Measurements from ENCODE around the gene ZNF718.
"Not testable (repeated sequence)": the region's sequence is repeated elsewhere in the genome, so short reads cannot be mapped to it uniquely, and the experiment has no call there.

Gene ZNF718

GRCh38 chr4:124275-125081, at the start of gene ZNF718:
Gene ZNF718, plus strand, starts transcription at chr4:124501. Its CDS starts 170 bp downstream, at chr4:124671.
- ATAC-seq (peak; percentile 99), DNase-seq (peak; percentile 84)
- peaks cover 30% of the 10 kb centered on the region for H3K4me1 Mint-ChIP-seq
- H3K9me3 Mint-ChIP-seq = peaks cover 28% of the 10 kb centered on the region
- H3K27ac Mint-ChIP-seq = peak within 1 kb of the TSS; percentile 96
- peaks cover 59% of the 10 kb centered on the region for H3K36me3 Mint-ChIP-seq (ENCODE audit: low read depth)
- peak within 1 kb of the TSS; percentile 95 for H3K4me3 Mint-ChIP-seq
- H3K27me3 Mint-ChIP-seq = no peaks in the 10 kb centered on the region

DNA sequence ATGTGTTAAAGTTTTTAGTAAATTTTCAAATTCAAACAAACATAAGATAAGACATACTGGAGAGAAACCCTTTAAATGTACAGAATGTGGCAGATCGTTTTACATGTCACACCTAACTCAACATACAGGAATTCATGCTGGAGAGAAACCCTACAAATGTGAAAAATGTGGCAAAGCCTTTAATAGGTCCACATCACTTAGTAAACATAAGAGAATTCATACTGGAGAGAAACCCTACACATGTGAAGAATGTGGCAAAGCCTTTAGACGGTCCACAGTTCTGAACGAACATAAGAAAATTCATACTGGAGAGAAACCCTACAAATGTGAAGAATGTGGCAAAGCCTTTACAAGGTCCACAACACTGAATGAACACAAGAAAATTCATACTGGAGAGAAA, 38.4 kb upstream of the ZNF718 start:
- no peaks in the 10 kb centered on the region for H3K27me3 Mint-ChIP-seq
- no peaks in the 10 kb centered on the region for H3K4me1 Mint-ChIP-seq
- peaks cover 70% of the 10 kb centered on the region for H3K9me3 Mint-ChIP-seq
- peaks cover 60% of the 10 kb centered on the region for H3K36me3 Mint-ChIP-seq (ENCODE audit: low read depth)
- no peak overlapping the region for H3K4me3 Mint-ChIP-seq
- DNase-seq = no peak
- no peak overlapping the region for H3K27ac Mint-ChIP-seq
- no peak for ATAC-seq

DNA sequence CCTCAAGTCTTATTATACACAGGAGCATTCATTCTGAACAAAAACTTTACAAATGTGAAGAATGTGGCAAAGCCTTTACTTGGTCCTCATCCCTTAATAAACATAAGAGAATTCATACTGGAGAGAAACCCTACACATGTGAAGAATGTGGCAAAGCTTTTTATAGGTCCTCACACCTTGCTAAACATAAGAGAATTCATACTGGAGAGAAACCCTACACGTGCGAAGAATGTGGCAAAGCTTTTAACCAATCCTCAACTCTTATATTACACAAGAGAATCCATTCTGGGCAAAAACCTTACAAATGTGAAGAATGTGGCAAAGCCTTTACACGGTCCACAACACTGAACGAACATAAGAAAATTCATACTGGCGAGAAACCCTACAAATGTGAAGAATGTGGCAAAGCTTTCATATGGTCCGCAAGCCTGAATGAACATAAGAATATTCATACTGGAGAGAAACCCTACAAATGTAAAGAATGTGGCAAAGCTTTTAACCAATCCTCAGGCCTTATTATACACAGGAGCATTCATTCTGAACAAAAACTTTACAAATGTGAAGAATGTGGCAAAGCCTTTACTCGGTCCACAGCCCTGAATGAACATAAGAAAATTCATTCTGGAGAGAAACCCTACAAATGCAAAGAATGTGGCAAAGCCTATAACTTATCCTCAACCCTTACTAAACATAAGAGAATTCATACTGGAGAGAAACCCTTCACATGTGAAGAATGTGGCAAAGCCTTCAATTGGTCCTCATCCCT, 37.6 kb upstream of the ZNF718 start:
- Mint-ChIP-seq H3K9me3 (peaks cover 70% of the 10 kb centered on the region), H3K36me3 (ENCODE audit: low read depth) (peaks cover 60% of the 10 kb centered on the region)
- H3K4me3 Mint-ChIP-seq, H3K27ac Mint-ChIP-seq, H3K4me1 Mint-ChIP-seq, DNase-seq, H3K27me3 Mint-ChIP-seq, ATAC-seq: not testable (repeated sequence)

DNA sequence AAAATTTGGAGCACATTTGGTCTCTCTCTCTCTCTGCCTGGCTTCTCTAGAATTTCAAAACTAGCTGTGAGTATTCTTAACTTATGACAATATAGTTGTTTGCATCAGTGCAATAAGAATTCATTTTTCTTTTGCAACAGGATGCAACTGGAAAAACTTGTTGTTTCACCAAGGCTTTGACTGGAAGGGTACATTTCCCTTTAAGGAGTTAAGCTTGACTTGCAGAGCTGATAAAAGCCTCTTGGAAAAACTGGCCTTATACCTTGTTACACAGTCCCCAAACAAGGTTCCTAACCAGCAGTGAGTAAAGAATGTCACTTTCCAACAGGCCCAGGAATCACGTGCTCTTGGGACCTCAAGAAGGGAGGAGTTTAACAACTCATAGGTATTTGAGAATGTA, 25.9 kb upstream of the ZNF718 start:
- no peak overlapping the region for H3K27ac Mint-ChIP-seq
- H3K27me3 Mint-ChIP-seq = no peaks in the 10 kb centered on the region
- peaks cover 18% of the 10 kb centered on the region for H3K36me3 Mint-ChIP-seq (ENCODE audit: low read depth)
- ATAC-seq = no peak
- H3K4me1 Mint-ChIP-seq = no peaks in the 10 kb centered on the region
- peaks cover 59% of the 10 kb centered on the region for H3K9me3 Mint-ChIP-seq
- no peak for DNase-seq
- no peak overlapping the region for H3K4me3 Mint-ChIP-seq

DNA sequence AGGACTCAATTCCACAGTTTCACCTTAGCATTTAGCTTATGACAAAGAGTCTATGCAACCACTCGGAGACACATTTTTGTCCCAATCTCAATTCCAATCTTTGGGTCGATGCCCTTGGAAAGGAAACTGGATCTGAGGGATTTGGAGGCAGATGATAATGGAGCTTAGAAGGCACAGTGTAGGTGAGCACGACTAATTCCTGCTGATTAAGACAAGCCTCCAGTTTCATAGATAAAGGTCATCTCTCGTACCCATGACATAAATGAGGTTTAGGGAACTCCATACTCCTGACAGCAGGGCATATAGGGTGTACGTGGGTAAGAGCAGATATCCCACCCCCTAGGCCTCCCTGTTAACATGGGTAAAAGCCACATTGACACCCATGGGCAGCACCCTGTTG, 24.4 kb upstream of the ZNF718 start:
- Mint-ChIP-seq H3K27ac (no peak overlapping the region), H3K4me3 (no peak overlapping the region), H3K27me3 (peaks cover 4% of the 10 kb centered on the region), H3K4me1 (no peaks in the 10 kb centered on the region), H3K9me3 (peaks cover 52% of the 10 kb centered on the region), H3K36me3 (ENCODE audit: low read depth) (peaks cover 16% of the 10 kb centered on the region)
- no peak for ATAC-seq
- DNase-seq = no peak

GRCh38 chr4:107083-107443, 17.2 kb upstream of the ZNF718 start:
- no peaks in the 10 kb centered on the region for H3K4me1 Mint-ChIP-seq

GRCh38 chr4:107444-108429, 16.6 kb upstream of the ZNF718 start:
- DNase-seq (no peak), ATAC-seq (no peak)
- H3K27me3 Mint-ChIP-seq = peaks cover 53% of the 10 kb centered on the region
- no peak overlapping the region for H3K27ac Mint-ChIP-seq
- no peak overlapping the region for H3K4me3 Mint-ChIP-seq
- H3K4me1 Mint-ChIP-seq = no peaks in the 10 kb centered on the region
- peaks cover 33% of the 10 kb centered on the region for H3K36me3 Mint-ChIP-seq (ENCODE audit: low read depth)
- peaks cover 55% of the 10 kb centered on the region for H3K9me3 Mint-ChIP-seq

More at GRCh38 chr4:107083-107443, 17.2 kb upstream of the ZNF718 start:
- H3K27me3 Mint-ChIP-seq = peaks cover 53% of the 10 kb centered on the region
- ATAC-seq (no peak), DNase-seq (no peak)
- peaks cover 33% of the 10 kb centered on the region for H3K36me3 Mint-ChIP-seq (ENCODE audit: low read depth)
- no peak overlapping the region for H3K27ac Mint-ChIP-seq
- H3K4me3 Mint-ChIP-seq = no peak overlapping the region
- peaks cover 62% of the 10 kb centered on the region for H3K9me3 Mint-ChIP-seq

DNA sequence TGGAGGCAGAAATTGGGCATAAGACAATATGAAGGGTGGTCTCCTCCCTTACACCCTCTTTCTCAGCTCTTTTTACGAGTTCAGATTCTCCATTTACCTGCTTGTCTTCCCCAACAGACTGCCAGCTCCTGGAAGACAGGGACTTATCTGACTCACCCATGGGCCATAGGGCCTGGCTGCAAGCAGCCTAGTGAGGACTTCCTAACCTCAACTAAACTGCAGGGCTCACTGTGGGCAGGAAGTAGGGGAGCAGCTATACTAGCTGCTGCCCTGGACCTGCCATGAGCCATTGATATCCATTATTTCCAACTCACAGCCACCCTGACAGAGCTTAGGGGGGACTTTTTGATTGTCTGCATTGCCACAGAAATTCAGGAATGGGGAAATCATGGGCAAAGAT, 11.5 kb upstream of the ZNF718 start:
- no peak for DNase-seq
- no peak overlapping the region for H3K27ac Mint-ChIP-seq
- H3K27me3 Mint-ChIP-seq = peaks cover 31% of the 10 kb centered on the region
- peaks cover 23% of the 10 kb centered on the region for H3K36me3 Mint-ChIP-seq (ENCODE audit: low read depth)
- peaks cover 6% of the 10 kb centered on the region for H3K4me1 Mint-ChIP-seq
- no peak overlapping the region for H3K4me3 Mint-ChIP-seq
- peaks cover 45% of the 10 kb centered on the region for H3K9me3 Mint-ChIP-seq
- no peak for ATAC-seq

DNA sequence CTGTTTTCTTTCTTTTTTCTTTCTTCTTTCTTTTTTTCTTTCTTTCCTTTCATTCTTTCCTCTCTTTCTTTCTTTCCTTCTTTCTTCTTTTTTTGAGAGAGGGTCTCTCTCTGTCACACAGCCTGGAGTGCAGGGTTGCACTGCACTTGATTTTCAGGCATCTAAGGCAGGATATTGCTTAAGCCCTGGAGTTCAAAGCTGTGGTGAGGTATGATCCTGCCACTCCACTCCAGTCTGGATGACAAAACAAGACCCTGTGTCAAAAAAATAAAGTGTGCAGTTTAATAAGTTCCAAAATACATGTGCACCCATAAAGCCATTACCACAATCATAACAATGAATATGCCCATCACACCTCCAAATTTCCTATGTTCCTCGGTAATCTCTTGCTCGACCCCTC, 10.6 kb upstream of the ZNF718 start:
- ATAC-seq = no peak

GRCh38 chr4:114149-114548, 10.2 kb upstream of the ZNF718 start:
- Mint-ChIP-seq H3K27me3 (peaks cover 17% of the 10 kb centered on the region), H3K4me1 (peaks cover 6% of the 10 kb centered on the region), H3K36me3 (ENCODE audit: low read depth) (peaks cover 15% of the 10 kb centered on the region), H3K9me3 (peaks cover 37% of the 10 kb centered on the region), H3K4me3 (no peak overlapping the region), H3K27ac (no peak overlapping the region)
- DNase-seq (no peak), ATAC-seq (no peak)

More for the DNA sequence above, 10.6 kb upstream of the ZNF718 start:
- Mint-ChIP-seq H3K4me1 (peaks cover 6% of the 10 kb centered on the region), H3K4me3 (no peak overlapping the region), H3K36me3 (ENCODE audit: low read depth) (peaks cover 18% of the 10 kb centered on the region), H3K27ac (no peak overlapping the region), H3K9me3 (peaks cover 41% of the 10 kb centered on the region), H3K27me3 (peaks cover 22% of the 10 kb centered on the region)
- no peak for DNase-seq

DNA sequence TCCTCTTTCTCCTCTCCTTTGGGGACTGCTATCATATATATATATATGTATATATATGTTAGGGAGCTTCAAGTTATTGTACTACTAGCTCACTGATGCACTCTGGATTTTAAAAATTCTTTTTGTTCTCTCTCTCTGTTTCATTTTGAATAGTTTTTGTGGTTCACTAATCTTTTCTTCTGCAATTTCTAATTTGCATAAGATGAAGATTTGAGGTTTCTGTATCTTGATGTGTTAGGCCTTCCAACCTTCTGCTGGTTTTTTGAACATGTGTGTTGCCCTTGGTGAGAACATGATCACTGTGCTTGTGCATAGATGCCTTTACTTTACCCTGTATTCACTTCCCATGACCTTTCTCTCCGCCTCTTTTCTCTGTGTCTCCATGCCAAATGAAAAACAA, 7.8 kb upstream of the ZNF718 start:
- no peak for ATAC-seq
- no peak overlapping the region for H3K4me3 Mint-ChIP-seq
- no peak for DNase-seq
- peaks cover 29% of the 10 kb centered on the region for H3K9me3 Mint-ChIP-seq
- peaks cover 11% of the 10 kb centered on the region for H3K36me3 Mint-ChIP-seq (ENCODE audit: low read depth)
- peaks cover 4% of the 10 kb centered on the region for H3K27me3 Mint-ChIP-seq
- H3K4me1 Mint-ChIP-seq = peaks cover 14% of the 10 kb centered on the region
- H3K27ac Mint-ChIP-seq = no peak overlapping the region

- no peak for ATAC-seq
- H3K27me3 Mint-ChIP-seq = no peaks in the 10 kb centered on the region
- H3K27ac Mint-ChIP-seq = no peak overlapping the region
- H3K9me3 Mint-ChIP-seq = peaks cover 27% of the 10 kb centered on the region
- no peak for DNase-seq
- H3K4me3 Mint-ChIP-seq = no peak overlapping the region
- peaks cover 24% of the 10 kb centered on the region for H3K36me3 Mint-ChIP-seq (ENCODE audit: low read depth)
- H3K4me1 Mint-ChIP-seq = peaks cover 30% of the 10 kb centered on the region
Observed at GRCh38 chr4:120616-121015, 3.7 kb upstream of the ZNF718 start.

- Mint-ChIP-seq H3K4me3 (peak overlapping the region; percentile 23), H3K36me3 (ENCODE audit: low read depth) (peaks cover 33% of the 10 kb centered on the region), H3K27me3 (no peaks in the 10 kb centered on the region), H3K9me3 (peaks cover 27% of the 10 kb centered on the region), H3K4me1 (peaks cover 34% of the 10 kb centered on the region), H3K27ac (peak overlapping the region; percentile 31)
- peak; percentile 22 for ATAC-seq
- no peak for DNase-seq
Observed at GRCh38 chr4:121408-122084, 2.8 kb upstream of the ZNF718 start.

DNA sequence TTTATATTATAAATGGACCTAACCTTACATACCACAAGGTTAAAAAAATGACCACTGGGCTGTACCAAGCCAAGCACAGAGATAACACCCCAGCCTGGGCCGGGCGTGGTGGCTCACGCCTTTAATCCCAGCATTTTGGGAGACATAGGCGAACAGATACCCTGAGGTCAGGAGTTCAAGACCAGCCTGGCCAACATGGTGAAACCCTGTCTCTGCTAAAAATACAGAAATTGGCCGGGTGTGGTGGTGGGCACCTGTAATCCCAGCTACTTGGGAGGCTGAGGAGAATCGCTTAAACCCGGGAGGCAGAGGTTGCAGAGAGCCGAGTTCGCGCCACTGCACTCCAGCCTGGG, 403 bp upstream of the ZNF718 start:
- Mint-ChIP-seq H3K4me1 (peaks cover 30% of the 10 kb centered on the region), H3K36me3 (ENCODE audit: low read depth) (peaks cover 56% of the 10 kb centered on the region), H3K4me3 (peak overlapping the region; percentile 95), H3K9me3 (peaks cover 28% of the 10 kb centered on the region), H3K27ac (peak overlapping the region; percentile 96)
- DNase-seq, ATAC-seq, H3K27me3 Mint-ChIP-seq: not testable (repeated sequence)
